ENCODE data around the gene SARS1.

SARS1 gene

GRCh38 chr1:109251277-109252166 is 37.8 kb downstream of the SARS1 start:
- DNase-seq: no peak

- no peak for DNase-seq
Measured at GRCh38 chr1:109252167-109252892, 38.6 kb downstream of the SARS1 start.

GRCh38 chr1:109252893-109253802 is 39.4 kb downstream of the SARS1 start:
- no peak for DNase-seq

- no peak for DNase-seq
Measured at GRCh38 chr1:109253803-109254620, 40.3 kb downstream of the SARS1 start.

- no peak for DNase-seq
Measured at GRCh38 chr1:109254621-109255096, 40.9 kb downstream of the SARS1 start.

- no peak for DNase-seq
Measured at GRCh38 chr1:109255097-109255651, 41.5 kb downstream of the SARS1 start.

GRCh38 chr1:109255678-109256077 is 42.0 kb downstream of the SARS1 start:
- DNase-seq: no peak

GRCh38 chr1:109256085-109256484 is 42.4 kb downstream of the SARS1 start:
- no peak for DNase-seq

GRCh38 chr1:109256971-109257681 is 43.4 kb downstream of the SARS1 start:
- no peak for DNase-seq

GRCh38 chr1:109257682-109258421 is 44.1 kb downstream of the SARS1 start:
- DNase-seq: no peak

- no peak for DNase-seq
Measured at GRCh38 chr1:109258481-109259466, 45.1 kb downstream of the SARS1 start.

- no peak for DNase-seq
Measured at GRCh38 chr1:109259674-109260557, 46.2 kb downstream of the SARS1 start.

- DNase-seq: no peak
Measured at GRCh38 chr1:109261006-109261405, 47.3 kb downstream of the SARS1 start.

GRCh38 chr1:109261578-109261977 is 47.9 kb downstream of the SARS1 start:
- DNase-seq: no peak

GRCh38 chr1:109262231-109263055 is 48.7 kb downstream of the SARS1 start:
- DNase-seq: no peak

- no peak for DNase-seq
Measured at GRCh38 chr1:109263234-109263596, 49.5 kb downstream of the SARS1 start.

All from central memory CD4-positive, alpha-beta T cell (primary cell).